GM18873 (cell line): ENCODE results near the gene UBE2Z.
"Not testable (repeated sequence)": the region's sequence is repeated elsewhere in the genome, so short reads cannot be mapped to it uniquely, and the experiment has no call there.

Experiments
- ATAC-seq: cut with Tn5 transposase; IDR thresholded peaks from one replicate; pipeline ENCODE4 v1.9.1; 2021; ENCODE audit warnings: mild to moderate bottlenecking, moderate library complexity, moderate number of reproducible peaks; ENCODE audit not compliant: unreplicated experiment, low FRiP score

UBE2Z gene

GRCh38 chr17:48903401-48903800 is 4.8 kb upstream of the UBE2Z start:
- no peak for ATAC-seq

GRCh38 chr17:48904428-48904827 is 3.8 kb upstream of the UBE2Z start:
- ATAC-seq = no peak

DNA sequence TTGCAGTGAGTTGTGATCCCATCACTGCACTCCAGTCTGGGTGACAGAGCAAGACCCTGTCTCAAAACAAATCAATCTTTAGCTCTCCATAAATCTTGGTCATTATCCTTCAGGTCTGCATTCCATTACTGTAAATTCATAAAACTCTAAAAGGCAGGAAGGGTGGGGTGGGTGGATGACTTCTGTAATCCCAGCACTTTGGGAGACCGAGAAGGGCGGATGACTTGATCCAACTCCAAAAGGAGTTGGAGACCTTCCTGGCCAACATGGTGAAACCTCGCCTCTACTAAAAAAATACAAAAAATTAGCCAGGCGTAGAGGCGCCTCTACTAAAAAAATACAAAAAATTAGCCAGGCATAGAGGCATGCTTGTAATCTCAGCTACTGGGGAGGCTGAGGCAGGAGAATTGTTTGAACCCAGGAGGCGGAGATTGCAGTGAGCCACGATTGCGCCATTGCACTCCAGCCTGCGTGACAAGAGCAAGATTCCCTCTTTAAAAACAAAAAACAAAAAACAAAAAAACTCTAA is 2.2 kb upstream of the UBE2Z start:
- no peak for ATAC-seq

- no peak for ATAC-seq
Measured at GRCh38 chr17:48907713-48908046, 527 bp upstream of the UBE2Z start.

DNA sequence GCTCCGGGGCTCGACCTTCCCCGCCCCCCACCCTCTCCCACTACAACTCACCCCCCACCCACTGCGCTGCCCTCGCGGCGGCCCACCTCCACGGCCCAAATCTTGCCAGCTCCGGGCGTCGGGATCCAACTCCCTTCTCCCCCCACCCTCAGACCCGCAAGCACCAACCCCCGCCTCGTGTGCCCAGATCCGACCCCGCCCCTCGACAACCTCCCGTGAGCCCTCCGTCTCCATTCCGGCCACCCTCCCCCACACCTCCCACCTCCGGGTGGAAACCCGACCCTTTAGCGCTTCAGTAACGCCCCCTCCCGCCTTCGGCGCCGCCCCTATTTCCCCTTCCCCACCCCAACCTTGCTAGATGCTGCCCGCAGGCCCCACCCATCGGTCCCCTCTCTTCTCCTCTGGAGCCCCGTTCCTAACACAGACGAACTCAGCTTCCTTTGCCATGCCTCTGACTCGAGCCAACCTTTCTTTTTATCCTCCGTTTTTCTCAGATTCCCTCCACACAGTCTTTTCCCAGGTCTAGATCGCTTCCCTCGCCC is 717 bp downstream of the UBE2Z start:
- ATAC-seq = peak; percentile 8

DNA sequence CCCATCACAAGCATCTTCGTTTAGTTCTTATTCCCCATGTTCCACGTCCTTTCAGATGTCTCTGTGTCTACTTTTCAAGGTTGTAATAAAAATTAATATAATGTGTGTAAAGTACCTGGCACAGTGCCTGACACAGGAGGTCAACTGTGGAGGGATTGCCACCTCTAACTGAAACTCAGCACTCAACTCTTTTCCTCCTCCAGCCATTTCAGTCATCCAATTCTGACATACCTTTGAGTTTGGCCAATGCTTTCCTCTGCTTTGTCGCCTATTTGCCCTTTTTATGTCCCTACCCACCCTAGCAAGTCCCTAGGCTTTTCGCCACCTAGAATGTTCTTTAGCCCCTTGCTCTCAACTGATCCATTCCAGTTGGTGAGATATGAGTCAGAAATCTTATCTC is 1.6 kb downstream of the UBE2Z start:
- no peak for ATAC-seq

GRCh38 chr17:48910370-48910769 is 2.2 kb downstream of the UBE2Z start:
- no peak for ATAC-seq

GRCh38 chr17:48912476-48912875 is 4.3 kb downstream of the UBE2Z start:
- ATAC-seq = no peak

- ATAC-seq = peak; percentile 47
Measured at GRCh38 chr17:48915459-48916282, 7.5 kb downstream of the UBE2Z start.

DNA sequence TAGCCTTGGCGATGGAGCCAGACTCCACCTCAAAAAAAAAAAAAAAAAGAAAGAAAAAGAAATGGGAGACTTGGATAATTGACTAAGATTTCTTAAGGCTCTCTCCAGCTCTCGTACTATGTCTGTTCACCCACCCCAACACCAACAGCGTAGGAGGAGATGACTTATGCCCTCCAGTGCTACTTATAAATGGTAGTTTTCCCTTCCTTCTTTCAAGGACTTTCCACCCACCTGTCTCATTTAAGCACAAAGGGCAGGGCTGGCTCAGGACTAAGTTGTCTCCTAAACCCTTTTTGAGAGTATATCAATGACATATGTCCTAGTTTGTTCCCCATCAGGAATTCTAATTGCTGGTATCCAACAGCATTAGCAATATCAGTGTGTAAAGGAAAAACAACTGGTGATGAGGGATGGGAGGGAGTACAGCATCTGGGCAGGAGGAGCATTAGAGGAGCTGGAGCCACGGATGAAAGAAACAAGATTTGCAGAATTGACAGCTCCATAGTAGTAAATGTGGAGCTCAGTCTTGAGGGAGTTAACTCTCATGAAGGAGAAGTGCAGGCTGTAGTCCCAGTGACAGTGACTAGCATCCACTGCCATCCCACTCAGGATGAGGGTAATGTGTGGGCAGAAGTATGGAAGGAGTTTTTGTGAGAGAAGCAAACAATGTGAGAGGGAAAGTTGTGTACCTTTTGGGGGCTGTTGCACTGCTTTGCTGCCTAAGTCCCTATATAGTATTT is 17.2 kb downstream of the UBE2Z start:
- no peak for ATAC-seq

DNA sequence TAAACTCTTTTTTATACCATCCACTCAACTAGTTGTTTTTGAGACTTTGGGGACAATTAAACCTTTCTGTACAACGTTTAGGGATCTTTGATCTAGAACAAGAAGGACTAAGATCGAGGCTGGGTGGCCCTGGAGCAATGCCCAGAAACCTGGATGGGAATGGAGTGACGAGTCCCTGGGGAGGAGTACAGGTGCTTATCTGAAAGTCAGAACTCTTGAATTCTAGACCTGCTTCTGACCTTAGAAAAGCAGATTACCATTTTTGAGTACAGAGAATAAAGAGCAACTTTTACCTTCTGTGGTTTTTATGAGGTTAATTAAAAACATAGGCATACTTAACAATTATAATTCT is 17.8 kb downstream of the UBE2Z start:
- ATAC-seq = no peak

- ATAC-seq = no peak
Measured at GRCh38 chr17:48927978-48928745, 20.0 kb downstream of the UBE2Z start.

DNA sequence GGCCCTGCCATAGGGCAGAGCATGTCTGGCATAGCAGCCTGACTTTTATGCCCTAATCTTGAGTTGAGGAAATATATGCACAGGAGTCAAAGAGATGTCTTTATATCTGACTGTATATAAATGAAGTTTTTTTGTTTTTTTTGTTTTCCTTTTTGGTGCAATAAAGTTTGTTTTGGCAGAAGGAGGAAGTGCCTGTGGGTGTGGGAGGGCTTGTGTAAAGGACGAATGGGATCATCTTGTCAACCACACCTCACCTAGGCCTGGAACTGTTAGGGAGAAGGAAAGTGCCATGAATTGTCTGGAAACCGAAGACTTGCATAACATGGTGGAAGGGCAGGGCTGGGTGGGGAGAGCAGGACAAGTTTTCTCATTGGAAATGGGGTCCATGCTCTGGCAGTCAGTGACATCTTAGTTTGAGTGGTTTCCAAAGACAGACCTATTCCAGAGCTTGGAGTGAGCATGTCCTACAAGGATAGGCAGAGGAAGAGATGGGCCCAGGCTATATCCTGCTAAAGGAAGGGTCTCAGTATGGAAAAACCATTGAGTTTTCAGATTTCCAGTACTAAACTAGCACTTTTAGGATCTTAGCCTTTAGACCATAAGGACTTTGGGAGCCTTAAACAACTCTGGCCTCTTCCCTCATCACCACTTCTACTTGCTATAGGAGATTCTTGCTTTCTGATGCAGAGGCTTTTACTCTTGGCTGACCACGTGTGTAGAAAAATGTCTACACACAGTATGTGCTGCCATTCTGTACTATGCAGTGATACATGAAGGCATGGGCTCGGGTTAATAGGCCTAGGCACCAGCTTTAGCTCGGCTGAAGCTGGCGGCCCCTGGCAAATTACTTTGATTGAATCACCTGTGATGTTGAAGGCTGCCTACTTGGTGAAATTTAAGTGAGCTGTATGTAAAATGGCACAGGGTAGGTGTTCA is 20.9 kb downstream of the UBE2Z start:
- ATAC-seq = no peak

DNA sequence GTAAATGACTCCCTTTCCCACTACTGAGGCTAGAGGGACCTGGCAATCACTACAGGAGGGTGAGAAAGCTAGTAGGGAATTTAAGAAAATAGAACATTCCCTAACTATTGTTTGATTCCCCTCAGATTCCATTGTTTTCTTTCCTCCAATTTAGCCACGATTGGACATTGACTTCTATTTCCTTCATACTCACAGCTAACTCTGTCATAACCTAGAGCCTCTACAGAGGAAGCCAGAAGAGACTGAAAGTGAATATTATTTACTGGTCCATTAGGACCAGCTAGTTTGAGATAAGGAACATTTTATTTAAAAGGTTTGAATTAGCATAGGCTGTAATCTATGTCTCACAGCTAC is 21.6 kb downstream of the UBE2Z start:
- ATAC-seq = no peak

- no peak for ATAC-seq
Measured at GRCh38 chr17:48930435-48930873, 22.2 kb downstream of the UBE2Z start.

DNA sequence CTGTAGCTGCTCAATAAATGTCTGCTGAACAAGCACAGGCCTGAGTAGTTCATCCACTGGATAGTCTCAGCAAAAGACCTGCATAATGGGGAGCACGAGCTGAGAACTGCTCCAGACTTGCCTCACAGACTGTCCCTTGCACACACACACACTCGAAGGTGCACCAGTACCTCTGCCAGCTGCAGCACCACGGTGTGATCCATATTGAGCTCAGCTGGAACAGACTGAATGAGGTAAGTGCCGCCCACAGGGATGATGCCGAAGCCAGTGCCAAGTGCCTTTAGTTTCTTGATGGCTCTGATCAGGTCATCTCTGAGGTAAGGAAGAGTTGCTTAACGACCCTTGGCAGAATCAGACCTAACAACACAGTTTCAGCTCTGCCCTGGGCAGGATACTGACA is 24.8 kb downstream of the UBE2Z start:
- no peak for ATAC-seq

GRCh38 chr17:48944515-48945260 is 36.5 kb downstream of the UBE2Z start, which contains the start of gene SNF8:
Gene SNF8, minus strand, starts transcription at chr17:48944842. Its CDS starts 108 bp downstream, at chr17:48944734.
- ATAC-seq = peak; percentile 89

- ATAC-seq = not testable (repeated sequence)
Measured at GRCh38 chr17:48945261-48945651, 37.0 kb downstream of the UBE2Z start.

- no peak for ATAC-seq
Measured at GRCh38 chr17:48951572-48951971, 43.4 kb downstream of the UBE2Z start.
